Heart left ventricle (tissue), 13 donors: ENCODE measurements around the gene NRM.
A peak's percentile ranks its signal among the peaks of the same experiment; 100 is the strongest.

ENCODE experiments used
- POLR2A ChIP-seq, 2 donors: fragments of 450-650 bp; IDR thresholded peaks; one replicate each; pipeline ENCODE4 v1.6.1; 2017; ENCODE audit warnings: antibody characterized with exemption in 2 of 2, mild to moderate bottlenecking in 2 of 2, moderate library complexity in 2 of 2
- TF ChIP-seq, protein P1 (sequence below), 12 donors: fragments of 200-600 bp; sonication (generic) in 4 of 12; IDR thresholded peaks; one replicate each; pipeline versions ENCODE4 v1.5.0 to v1.8.0; 2018 to 2022; ENCODE audit warnings: antibody characterized with exemption in 12 of 12, mild to moderate bottlenecking in 5 of 12
- donor health status: ischemic (EF 13 %, LVEDD 7.1; RV severe dilation, severe dysfunction).
- donor health status: DM: no; HTN: yes; CAD: no.
- donor health status: DM: no; HTN: no; CAD: no.
- donor health status: ischemic (EF 25% LVEDD 6.9; RV normal size, moderate dysfunction).
- donor health status: ischemic (EF 25% LVEDD 5.7; RV mildly dilated, moderate dysfunction).
- donor health status: ischemic (EF 35%, LVEDD 5.7; RV mildly dilated, moderate dysfunction).
- donor health status: nonischemic (EF 11% LVEDD 7.7; RV severe dilation, severe dysfunction).
- donor health status: DM: yes; HTN: yes; CAD: no.
- donor health status: PGD.
- donor health status: ischemic (EF 29% LVEDD 5.4; RV normal size, mild dysfunction).
- donor health status: nonischemic (EF 23%, LVEDD 6.1; RV moderate dilation, normal function).

DNA sequence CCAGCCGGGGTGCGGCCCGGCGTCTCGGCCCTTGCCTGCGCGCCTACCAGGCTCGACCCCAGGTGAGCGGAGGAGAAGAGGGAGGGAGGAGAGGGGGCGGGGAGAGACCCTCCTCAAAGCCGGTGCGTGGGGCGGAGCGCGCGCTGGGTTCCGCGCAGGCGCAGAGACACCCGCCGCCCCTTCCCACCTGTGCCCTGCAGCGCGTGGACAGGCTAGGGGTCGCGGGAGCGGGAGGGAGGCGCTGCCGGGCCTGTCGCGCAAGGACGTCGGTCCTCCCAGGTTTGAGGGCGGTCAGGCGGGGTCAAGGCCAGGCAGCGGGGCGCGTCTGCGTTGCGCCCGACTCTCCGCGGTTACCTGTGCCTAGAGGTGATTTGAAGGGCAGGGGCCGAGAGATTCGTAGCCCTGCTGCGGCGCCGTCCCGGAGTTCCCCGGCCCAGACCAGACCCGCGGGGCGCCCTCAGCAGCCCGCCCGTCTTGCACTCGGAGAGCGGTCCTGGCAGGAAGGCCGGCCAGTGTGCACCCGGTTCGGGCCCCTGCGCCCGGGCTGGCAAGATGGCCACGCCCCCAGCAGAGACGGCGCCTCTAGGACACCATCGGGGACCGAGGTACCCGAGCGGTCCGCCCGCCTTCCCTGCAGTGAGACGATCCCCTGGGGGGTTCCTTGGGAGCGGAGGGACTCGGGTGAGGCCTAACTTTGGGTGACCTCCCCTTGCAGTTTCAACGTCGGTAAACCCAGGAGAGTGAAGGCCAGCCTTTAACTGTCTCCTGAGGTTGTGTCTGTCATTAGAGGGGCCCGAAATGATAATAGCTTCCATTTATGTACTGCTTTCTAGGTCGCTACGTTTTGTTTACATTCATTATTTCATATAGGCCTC lies 43.3 kb downstream of the NRM start:
- TF ChIP-seq, protein P1, sequence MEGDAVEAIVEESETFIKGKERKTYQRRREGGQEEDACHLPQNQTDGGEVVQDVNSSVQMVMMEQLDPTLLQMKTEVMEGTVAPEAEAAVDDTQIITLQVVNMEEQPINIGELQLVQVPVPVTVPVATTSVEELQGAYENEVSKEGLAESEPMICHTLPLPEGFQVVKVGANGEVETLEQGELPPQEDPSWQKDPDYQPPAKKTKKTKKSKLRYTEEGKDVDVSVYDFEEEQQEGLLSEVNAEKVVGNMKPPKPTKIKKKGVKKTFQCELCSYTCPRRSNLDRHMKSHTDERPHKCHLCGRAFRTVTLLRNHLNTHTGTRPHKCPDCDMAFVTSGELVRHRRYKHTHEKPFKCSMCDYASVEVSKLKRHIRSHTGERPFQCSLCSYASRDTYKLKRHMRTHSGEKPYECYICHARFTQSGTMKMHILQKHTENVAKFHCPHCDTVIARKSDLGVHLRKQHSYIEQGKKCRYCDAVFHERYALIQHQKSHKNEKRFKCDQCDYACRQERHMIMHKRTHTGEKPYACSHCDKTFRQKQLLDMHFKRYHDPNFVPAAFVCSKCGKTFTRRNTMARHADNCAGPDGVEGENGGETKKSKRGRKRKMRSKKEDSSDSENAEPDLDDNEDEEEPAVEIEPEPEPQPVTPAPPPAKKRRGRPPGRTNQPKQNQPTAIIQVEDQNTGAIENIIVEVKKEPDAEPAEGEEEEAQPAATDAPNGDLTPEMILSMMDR (IDR thresholded peaks at IDR 0.05) = no peak
- peak in 1 of 2 donors; percentile 48 for TF ChIP-seq POLR2A (IDR thresholded peaks at IDR 0.05)
